ENCODE data around the gene TBCEL.

Gene TBCEL

DNA sequence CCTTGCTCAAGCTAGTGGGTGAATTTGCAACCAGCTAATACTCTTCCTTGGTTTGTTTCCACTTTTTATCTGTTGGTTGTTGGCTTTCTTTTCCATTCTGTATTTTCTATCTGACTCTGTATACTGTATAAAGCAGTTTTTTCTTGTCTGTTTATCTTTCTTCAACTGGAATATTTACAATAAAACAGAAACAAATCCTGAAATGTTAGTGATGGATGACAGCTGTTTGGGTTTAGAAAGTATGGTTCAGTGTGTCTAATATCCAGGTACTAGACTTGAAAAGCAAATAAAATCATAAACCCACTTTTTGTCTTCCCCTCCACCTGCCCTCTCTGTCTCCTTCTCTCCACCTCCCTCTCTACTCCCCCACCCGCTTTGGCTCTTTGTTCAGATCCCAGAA, 35.3 kb upstream of the TBCEL start:
- H3K4me3 ChIP-seq (ENCODE audit: low read depth, low read length): no peak overlapping the region
- TF ChIP-seq, protein P1, sequence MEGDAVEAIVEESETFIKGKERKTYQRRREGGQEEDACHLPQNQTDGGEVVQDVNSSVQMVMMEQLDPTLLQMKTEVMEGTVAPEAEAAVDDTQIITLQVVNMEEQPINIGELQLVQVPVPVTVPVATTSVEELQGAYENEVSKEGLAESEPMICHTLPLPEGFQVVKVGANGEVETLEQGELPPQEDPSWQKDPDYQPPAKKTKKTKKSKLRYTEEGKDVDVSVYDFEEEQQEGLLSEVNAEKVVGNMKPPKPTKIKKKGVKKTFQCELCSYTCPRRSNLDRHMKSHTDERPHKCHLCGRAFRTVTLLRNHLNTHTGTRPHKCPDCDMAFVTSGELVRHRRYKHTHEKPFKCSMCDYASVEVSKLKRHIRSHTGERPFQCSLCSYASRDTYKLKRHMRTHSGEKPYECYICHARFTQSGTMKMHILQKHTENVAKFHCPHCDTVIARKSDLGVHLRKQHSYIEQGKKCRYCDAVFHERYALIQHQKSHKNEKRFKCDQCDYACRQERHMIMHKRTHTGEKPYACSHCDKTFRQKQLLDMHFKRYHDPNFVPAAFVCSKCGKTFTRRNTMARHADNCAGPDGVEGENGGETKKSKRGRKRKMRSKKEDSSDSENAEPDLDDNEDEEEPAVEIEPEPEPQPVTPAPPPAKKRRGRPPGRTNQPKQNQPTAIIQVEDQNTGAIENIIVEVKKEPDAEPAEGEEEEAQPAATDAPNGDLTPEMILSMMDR (IDR thresholded peaks at IDR 0.05; ENCODE audit: control insufficient read depth, extremely low read depth, insufficient read depth): no peak
- no peak for DNase-seq (ENCODE audit: low read depth)

DNA sequence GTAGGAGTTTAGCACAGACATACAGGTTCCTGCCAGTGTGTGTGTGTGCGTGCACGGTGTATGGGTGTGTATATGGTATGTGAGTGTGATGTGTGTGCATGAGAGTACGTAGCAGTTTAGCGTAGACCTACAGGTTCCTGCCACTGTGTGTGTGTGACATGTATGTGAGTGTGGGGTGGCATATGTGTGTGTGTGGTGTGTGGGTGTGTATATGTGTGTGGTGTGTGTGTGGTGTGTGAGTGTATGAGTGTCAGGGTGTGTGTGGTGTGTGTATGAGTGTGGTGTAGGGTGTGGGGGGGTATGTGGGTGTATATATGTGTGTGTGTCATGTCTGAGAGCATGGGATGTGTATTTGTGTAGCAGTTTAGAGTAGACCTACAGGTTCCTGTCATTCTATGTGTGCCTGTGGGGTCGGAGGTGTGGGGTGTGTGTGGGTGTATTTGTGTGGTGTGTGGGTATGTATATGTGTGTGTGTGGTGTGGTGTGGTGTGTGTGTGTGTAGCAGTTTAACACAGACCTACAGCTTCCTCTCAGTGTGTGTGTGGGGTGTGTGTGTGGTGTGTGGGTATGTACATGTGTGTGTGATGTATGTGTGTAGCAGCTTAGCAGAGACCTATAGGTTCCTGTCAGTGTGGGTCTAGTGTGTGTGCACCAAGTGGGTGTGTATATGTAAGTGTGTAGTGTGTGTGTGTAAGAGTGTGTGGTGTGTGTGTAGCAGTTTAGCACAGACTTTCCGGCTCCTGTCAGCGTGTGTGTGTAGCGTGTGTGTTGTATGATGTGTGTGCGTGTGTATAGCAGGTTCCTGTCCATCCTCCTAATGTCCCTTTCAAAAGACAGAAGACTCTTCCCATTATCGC, 31.8 kb upstream of the TBCEL start:
- H3K4me3 ChIP-seq (ENCODE audit: low read depth, low read length): no peak overlapping the region
- no peak for DNase-seq (ENCODE audit: low read depth)
- TF ChIP-seq, protein P1 (IDR thresholded peaks at IDR 0.05; ENCODE audit: control insufficient read depth, extremely low read depth, insufficient read depth): no peak

DNA sequence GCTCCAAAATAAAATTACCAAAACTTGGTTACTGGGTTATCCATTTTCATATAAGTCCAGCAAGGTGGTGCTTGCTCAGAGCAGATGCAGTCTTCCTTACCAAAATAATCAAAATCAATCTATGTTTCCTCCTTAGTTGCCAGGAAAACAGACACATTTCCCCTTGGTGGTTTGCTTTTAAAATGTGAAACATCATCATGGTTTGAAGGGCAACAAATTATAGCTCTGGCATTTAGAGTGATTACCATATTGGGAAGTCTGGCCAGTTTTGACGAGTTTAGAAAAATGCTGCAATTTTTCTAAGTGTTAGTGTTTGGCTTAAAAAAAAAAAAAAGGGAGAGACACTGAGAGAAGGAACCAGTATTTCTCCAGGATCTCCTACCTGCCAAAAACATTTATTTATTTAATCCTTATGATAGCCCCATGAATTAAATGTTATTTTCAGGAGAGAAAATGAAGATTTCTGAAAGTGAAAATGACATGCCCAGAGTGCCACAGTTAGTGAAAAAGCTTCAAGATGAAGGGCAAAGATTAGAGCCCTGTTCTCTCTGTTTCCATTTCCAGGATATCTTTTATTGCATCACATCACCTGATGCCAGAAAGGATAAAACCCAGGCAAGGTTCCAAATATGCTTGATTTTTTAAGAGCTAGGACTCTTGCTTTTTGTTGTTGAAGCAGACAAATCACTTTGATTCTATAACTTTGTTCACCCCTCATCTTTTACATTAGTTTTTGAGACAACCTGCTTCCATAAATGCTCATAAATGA, 29.6 kb upstream of the TBCEL start:
- TF ChIP-seq, protein P1 (IDR thresholded peaks at IDR 0.05; ENCODE audit: control insufficient read depth, extremely low read depth, insufficient read depth): no peak
- peak; percentile 75 for DNase-seq (ENCODE audit: low read depth)
- H3K4me3 ChIP-seq (ENCODE audit: low read depth, low read length): no peak overlapping the region

DNA sequence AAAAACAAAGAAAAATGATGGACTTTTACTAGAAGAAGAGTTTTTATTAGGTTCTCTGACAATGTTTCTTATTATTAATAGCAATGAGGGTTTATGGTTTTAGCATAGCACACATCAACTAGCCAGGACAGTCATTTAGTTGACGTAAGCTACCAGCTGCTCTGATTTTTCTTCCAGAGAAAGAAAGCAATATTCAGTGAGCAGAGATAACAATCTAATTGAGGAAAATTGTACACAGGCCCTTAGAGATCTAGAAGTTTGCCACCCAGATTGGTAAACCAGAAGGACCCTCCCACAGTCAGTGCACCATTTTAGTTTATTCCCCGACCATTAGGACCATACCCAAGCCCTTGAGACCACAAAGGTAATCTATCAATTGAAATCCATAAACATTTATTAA, 28.7 kb upstream of the TBCEL start:
- no peak overlapping the region for H3K4me3 ChIP-seq (ENCODE audit: low read depth, low read length)
- TF ChIP-seq, protein P1 (IDR thresholded peaks at IDR 0.05; ENCODE audit: control insufficient read depth, extremely low read depth, insufficient read depth): no peak
- DNase-seq (ENCODE audit: low read depth): no peak

DNA sequence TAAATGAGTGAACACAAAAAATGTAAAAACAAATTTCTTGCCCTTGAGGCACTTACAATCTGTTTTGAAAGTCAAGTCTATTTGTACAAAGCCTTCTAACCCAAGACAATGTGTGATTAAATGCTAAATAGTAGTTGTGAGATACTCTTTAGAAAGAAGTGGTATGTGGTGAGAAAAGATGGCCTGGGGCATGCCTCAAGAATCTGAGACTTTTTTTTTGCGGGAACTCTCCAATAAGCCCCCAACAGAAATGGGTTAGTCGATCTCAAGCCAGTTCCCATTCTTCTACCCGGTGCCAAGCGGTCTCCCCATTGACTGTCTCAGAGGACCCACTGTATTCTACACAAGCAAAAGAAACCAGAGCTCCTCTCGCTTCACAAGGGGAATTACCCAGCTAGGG, 26.9 kb upstream of the TBCEL start:
- TF ChIP-seq, protein P1 (IDR thresholded peaks at IDR 0.05; ENCODE audit: control insufficient read depth, extremely low read depth, insufficient read depth): no peak
- DNase-seq (ENCODE audit: low read depth): no peak
- no peak overlapping the region for H3K4me3 ChIP-seq (ENCODE audit: low read depth, low read length)

DNA sequence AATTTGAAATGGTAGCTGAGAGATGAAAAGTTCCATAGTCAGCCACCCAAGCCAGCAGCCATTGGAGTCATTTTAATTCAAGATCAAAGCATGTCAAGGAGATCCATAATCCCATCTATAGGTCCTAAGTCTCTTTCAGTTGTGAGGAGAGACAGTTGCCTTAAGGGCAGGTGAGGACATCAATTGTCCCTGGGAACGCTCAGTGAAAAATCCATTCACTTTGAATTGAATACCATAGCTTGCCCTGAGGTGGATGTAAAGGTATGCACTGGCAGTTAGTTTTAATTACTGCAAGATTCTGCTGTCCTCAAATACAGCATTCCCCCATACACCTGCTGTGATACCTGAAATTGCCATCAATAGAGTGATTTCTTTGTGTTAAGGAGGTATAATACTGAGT, 25.3 kb upstream of the TBCEL start:
- no peak for DNase-seq (ENCODE audit: low read depth)
- no peak overlapping the region for H3K4me3 ChIP-seq (ENCODE audit: low read depth, low read length)
- TF ChIP-seq, protein P1 (IDR thresholded peaks at IDR 0.05; ENCODE audit: control insufficient read depth, extremely low read depth, insufficient read depth): no peak

Data from LNCaP clone FGC (cell line).